ENCODE results near the gene KCNH1. TPM values are rescaled to one million over a fixed set of nuclear protein-coding genes. Genes with fewer than 3 reads are reported as not detected.

Gene KCNH1
- polyA plus RNA-seq, 1 of the 3 experiments (the other 2 are of a cell fraction) = 0.08 TPM

DNA sequence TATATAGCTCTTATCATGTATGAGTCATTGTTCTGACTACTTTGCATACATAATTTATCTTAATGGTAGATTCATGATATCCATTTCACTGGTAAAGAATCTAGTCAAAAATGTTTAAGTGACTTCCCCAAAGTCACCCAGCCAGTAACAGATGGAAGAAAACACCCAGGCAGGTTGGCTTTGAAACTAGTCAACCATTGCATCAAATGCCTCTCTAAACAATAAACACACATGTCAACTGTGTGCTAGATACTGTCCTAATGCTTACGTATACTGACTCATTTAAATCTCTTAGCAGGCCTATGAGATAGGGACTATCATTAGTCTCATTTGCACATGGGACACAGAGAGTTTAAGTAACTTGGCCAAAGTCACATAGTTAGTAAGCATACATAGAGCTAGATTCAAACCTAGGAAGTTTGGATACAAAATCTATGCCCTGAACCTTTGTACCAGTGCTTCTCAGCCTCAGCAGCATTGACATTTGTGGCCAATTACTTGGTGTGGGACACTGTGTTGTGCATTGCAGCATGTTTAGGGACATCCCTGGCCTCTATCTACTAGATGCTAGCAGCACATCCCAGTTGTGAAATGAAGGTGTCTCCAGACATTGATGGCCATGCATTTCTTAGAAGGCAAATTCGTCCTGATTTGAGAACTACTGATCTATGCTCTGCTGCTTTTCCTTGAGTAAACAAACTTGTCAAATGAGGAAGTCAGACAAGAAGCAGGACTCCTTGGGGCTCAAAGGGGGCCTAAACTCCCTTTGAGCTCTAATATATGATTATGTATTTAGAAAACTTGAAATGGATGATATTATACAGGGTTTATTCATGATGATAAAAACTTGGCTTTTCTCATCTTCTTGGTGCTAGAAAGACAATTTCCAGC lies 316.3 kb downstream of the KCNH1 start:
- POLR2A ChIA-PET = no interaction called here
- no peaks in the 10 kb centered on the region for H3K27me3 ChIP-seq (ENCODE audit: insufficient read depth)
- no peaks in the 10 kb centered on the region for H4K20me1 ChIP-seq (ENCODE audit: insufficient read depth)
- no peaks in the 10 kb centered on the region for H3K36me3 ChIP-seq (replicated peaks in 1 of 2; ENCODE audit: control insufficient read depth in 1 of 2, insufficient read depth in 2 of 2, low read length in 1 of 2)
- H3K9me3 ChIP-seq = no peaks in the 10 kb centered on the region
- TF ChIP-seq TEAD4 (IDR thresholded peaks at IDR 0.05; ENCODE audit: borderline replicate concordance, insufficient read depth) (no peak), RAD21 (IDR thresholded peaks at IDR 0.05; ENCODE audit: low read length) (no peak), RCOR1 (IDR thresholded peaks at IDR 0.05; ENCODE audit: low read length) (no peak), FOSL2 (IDR thresholded peaks at IDR 0.05; ENCODE audit: borderline replicate concordance, low read depth) (no peak), GATA2 (CRISPR knock-in tag; IDR thresholded peaks at IDR 0.05) (no peak), NRF1 (IDR thresholded peaks at IDR 0.05; ENCODE audit: low read depth, low read length) (no peak), RFX5 (IDR thresholded peaks at IDR 0.05; ENCODE audit: low read length) (no peak)
- H3K4me1 ChIP-seq (ENCODE audit: control insufficient read depth in 1 of 2, insufficient read depth in 2 of 2, low read depth in 1 of 2, low read length in 1 of 2) = no peaks in the 10 kb centered on the region
- DNase-seq = no peak
- H3F3A ChIP-seq (replicated peaks; ENCODE audit: insufficient read depth) = no peaks in the 10 kb centered on the region
- no peaks in the 10 kb centered on the region for H3K9me2 ChIP-seq
- no peaks in the 10 kb centered on the region for H3K79me2 ChIP-seq (ENCODE audit: insufficient read depth)
- no peak overlapping the region for H3K9ac ChIP-seq
- no peak overlapping the region for H3K4me3 ChIP-seq (ENCODE audit: low read depth in 2 of 2, low read length in 1 of 2)
- no peak overlapping the region for H2AFZ ChIP-seq (ENCODE audit: low read depth)
- CTCF ChIA-PET = interaction anchor here (1.3 kb wide), 1 partner anchor 11 kb away, joined by 3 read pairs; no protein-coding TSS in a partner anchor
- H3K27ac ChIP-seq (ENCODE audit: low read depth in 2 of 2, low read length in 1 of 2) = no peak overlapping the region
- WGBS (ENCODE audit: low lambda C conversion rate) = 41% methylated on average over 2 of the region's 2 CpGs
- H3K4me2 ChIP-seq = no peak overlapping the region

DNA sequence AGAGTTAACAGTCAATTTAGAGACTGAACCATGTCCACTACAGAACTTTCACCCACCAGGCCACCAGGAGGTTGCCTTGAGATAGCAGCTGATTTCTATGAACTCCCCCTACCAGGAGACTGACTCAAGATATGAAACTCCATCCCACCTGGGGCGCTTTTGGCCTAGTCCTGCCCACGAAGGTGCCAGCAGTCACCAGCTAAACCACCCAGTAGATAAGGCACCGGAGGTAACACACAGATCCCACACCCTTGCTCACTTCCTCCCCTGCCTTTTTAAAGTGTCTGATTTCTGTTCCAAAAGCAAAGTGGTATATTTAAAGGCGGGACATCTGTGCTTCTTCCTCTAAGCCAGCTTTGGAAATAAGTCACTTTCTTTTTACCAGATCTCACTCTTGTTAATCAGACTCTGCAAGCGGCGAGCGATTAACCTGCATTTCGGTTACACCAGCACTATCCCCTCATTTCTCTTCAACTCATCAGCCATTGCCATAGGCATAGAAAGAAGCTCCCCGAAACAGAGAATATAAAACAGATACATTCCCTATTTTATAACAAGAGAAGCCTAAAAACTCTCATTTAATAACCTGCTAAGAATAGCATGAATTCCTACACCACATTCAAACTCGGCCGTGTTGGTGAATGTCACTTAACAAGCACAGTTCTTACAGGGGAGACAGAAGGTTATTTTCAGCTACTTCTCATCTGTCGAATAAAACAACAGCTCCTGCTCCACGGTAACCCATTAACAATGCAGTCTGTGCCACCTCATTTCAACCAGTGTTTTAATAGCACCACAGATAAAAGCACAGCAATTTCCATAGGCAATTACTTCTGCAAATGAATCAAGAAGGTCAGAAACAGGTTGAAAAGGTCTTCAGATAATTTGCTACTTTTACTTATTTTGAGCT lies 318.1 kb downstream of the KCNH1 start:
- Histone ChIP-seq H3K9ac (no peak overlapping the region), H3K4me3 (ENCODE audit: low read depth in 2 of 2, low read length in 1 of 2) (no peak overlapping the region), H3K4me2 (no peak overlapping the region), H3F3A (replicated peaks; ENCODE audit: insufficient read depth) (no peaks in the 10 kb centered on the region), H2AFZ (ENCODE audit: low read depth) (peak overlapping the region; percentile 22; the same call in 1 of the 2 replicates), H4K20me1 (ENCODE audit: insufficient read depth) (no peaks in the 10 kb centered on the region), H3K36me3 (replicated peaks in 1 of 2; ENCODE audit: control insufficient read depth in 1 of 2, insufficient read depth in 2 of 2, low read length in 1 of 2) (no peaks in the 10 kb centered on the region), H3K9me2 (no peaks in the 10 kb centered on the region), H3K79me2 (ENCODE audit: insufficient read depth) (no peaks in the 10 kb centered on the region), H3K9me3 (no peaks in the 10 kb centered on the region), H3K27ac (ENCODE audit: low read depth in 2 of 2, low read length in 1 of 2) (no peak overlapping the region), H3K4me1 (ENCODE audit: control insufficient read depth in 1 of 2, insufficient read depth in 2 of 2, low read depth in 1 of 2, low read length in 1 of 2) (no peaks in the 10 kb centered on the region), H3K27me3 (ENCODE audit: insufficient read depth) (no peaks in the 10 kb centered on the region)
- CTCF ChIA-PET = no interaction called here
- TF ChIP-seq FOXM1 (IDR thresholded peaks at IDR 0.05; ENCODE audit: low read depth) = no peak
- no peak for TF ChIP-seq ELF1 (IDR thresholded peaks at IDR 0.05)
- TF ChIP-seq GATA2 (CRISPR knock-in tag; IDR thresholded peaks at IDR 0.05) = no peak
- no peak for TF ChIP-seq NRF1 (IDR thresholded peaks at IDR 0.05; ENCODE audit: low read depth, low read length)
- no peak for TF ChIP-seq YY1 (IDR thresholded peaks at IDR 0.05; ENCODE audit: low read depth)
- TF ChIP-seq, protein P1, sequence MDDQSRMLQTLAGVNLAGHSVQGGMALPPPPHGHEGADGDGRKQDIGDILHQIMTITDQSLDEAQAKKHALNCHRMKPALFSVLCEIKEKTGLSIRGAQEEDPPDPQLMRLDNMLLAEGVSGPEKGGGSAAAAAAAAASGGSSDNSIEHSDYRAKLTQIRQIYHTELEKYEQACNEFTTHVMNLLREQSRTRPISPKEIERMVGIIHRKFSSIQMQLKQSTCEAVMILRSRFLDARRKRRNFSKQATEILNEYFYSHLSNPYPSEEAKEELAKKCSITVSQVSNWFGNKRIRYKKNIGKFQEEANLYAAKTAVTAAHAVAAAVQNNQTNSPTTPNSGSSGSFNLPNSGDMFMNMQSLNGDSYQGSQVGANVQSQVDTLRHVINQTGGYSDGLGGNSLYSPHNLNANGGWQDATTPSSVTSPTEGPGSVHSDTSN (IDR thresholded peaks at IDR 0.05) = no peak
- TF ChIP-seq, protein P2, sequence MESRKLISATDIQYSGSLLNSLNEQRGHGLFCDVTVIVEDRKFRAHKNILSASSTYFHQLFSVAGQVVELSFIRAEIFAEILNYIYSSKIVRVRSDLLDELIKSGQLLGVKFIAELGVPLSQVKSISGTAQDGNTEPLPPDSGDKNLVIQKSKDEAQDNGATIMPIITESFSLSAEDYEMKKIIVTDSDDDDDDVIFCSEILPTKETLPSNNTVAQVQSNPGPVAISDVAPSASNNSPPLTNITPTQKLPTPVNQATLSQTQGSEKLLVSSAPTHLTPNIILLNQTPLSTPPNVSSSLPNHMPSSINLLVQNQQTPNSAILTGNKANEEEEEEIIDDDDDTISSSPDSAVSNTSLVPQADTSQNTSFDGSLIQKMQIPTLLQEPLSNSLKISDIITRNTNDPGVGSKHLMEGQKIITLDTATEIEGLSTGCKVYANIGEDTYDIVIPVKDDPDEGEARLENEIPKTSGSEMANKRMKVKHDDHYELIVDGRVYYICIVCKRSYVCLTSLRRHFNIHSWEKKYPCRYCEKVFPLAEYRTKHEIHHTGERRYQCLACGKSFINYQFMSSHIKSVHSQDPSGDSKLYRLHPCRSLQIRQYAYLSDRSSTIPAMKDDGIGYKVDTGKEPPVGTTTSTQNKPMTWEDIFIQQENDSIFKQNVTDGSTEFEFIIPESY (IDR thresholded peaks at IDR 0.05; ENCODE audit: borderline replicate concordance, low read depth) = no peak
- TF ChIP-seq, protein P3, sequence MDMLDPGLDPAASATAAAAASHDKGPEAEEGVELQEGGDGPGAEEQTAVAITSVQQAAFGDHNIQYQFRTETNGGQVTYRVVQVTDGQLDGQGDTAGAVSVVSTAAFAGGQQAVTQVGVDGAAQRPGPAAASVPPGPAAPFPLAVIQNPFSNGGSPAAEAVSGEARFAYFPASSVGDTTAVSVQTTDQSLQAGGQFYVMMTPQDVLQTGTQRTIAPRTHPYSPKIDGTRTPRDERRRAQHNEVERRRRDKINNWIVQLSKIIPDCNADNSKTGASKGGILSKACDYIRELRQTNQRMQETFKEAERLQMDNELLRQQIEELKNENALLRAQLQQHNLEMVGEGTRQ (IDR thresholded peaks at IDR 0.05; ENCODE audit: borderline replicate concordance, low read depth, low read length) = no peak
- TF ChIP-seq RCOR1 (IDR thresholded peaks at IDR 0.05; ENCODE audit: low read length) = no peak
- TF ChIP-seq TCF12 (IDR thresholded peaks at IDR 0.05) = no peak
- no peak for DNase-seq
- 58% methylated on average over 13 of the region's 13 CpGs for WGBS (ENCODE audit: low lambda C conversion rate)
- POLR2A ChIA-PET = no interaction called here
